ENCODE results near the gene BCAR1.
"Not testable (repeated sequence)": the region's sequence is repeated elsewhere in the genome, so short reads cannot be mapped to it uniquely, and the experiment has no call there.

BCAR1 gene

DNA sequence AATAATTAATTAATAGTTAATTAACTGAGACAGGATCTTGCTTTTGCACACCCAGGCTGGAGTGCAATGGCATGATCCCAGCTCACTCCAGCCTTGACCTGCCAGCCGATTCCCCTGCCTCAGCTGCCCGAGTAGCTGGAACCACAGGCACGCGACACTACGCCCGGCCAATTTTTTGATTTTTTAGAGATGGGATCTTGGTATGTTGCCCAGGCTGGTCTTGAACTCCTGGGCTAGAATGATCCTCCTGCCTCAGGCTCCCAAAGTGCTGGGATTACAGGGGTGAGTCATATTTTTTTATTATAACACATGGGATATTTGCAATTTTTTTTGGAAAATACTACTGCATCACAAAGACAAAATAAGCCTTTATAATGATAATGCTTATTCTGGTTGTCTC is 30.4 kb upstream of the BCAR1 start:
- ATAC-seq (ENCODE audit: insufficient read depth, low read depth) = no peak
- H3K4me1 ChIP-seq (ENCODE audit: insufficient read depth, low read length) = no peaks in the 10 kb centered on the region
- TF ChIP-seq, protein P1, sequence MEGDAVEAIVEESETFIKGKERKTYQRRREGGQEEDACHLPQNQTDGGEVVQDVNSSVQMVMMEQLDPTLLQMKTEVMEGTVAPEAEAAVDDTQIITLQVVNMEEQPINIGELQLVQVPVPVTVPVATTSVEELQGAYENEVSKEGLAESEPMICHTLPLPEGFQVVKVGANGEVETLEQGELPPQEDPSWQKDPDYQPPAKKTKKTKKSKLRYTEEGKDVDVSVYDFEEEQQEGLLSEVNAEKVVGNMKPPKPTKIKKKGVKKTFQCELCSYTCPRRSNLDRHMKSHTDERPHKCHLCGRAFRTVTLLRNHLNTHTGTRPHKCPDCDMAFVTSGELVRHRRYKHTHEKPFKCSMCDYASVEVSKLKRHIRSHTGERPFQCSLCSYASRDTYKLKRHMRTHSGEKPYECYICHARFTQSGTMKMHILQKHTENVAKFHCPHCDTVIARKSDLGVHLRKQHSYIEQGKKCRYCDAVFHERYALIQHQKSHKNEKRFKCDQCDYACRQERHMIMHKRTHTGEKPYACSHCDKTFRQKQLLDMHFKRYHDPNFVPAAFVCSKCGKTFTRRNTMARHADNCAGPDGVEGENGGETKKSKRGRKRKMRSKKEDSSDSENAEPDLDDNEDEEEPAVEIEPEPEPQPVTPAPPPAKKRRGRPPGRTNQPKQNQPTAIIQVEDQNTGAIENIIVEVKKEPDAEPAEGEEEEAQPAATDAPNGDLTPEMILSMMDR (IDR thresholded peaks at IDR 0.05; ENCODE audit: borderline replicate concordance, extremely low read depth, low read length, poor library complexity, severe bottlenecking) = no peak
- TF ChIP-seq EZH2 (IDR thresholded peaks at IDR 0.05; ENCODE audit: borderline replicate concordance, low read depth, low read length, severe bottlenecking) = no peak
- peaks cover 2% of the 10 kb centered on the region for H3K9me3 ChIP-seq (ENCODE audit: insufficient read depth, low read length, severe bottlenecking)
- no peak overlapping the region for H3K27ac ChIP-seq (ENCODE audit: low read length)
- no peak overlapping the region for H3K9ac ChIP-seq (ENCODE audit: low read depth, low read length)
- DNase-seq = no peak
- no peak overlapping the region for H3K4me2 ChIP-seq (ENCODE audit: insufficient read depth, low read length)
- H3K4me3 ChIP-seq (ENCODE audit: low read depth in 1 of 2, low read length in 2 of 2) = no peak overlapping the region
- H3K27me3 ChIP-seq (ENCODE audit: insufficient read depth, low read length, poor library complexity) = peaks cover 7% of the 10 kb centered on the region
- no peaks in the 10 kb centered on the region for H3K36me3 ChIP-seq (ENCODE audit: insufficient read depth, low read length)
- H4K20me1 ChIP-seq (ENCODE audit: insufficient read depth, low read length) = peaks cover 17% of the 10 kb centered on the region
- H2AFZ ChIP-seq (ENCODE audit: low read depth, low read length) = no peak overlapping the region
- no peaks in the 10 kb centered on the region for H3K79me2 ChIP-seq (ENCODE audit: insufficient read depth, low read length)

GRCh38 chr16:75281009-75281408 is 29.6 kb upstream of the BCAR1 start:
- not testable (repeated sequence) for H3K9me3 ChIP-seq (ENCODE audit: insufficient read depth, low read length, severe bottlenecking); H3K27me3 ChIP-seq (ENCODE audit: insufficient read depth, low read length, poor library complexity); H3K4me2 ChIP-seq (ENCODE audit: insufficient read depth, low read length); H3K79me2 ChIP-seq (ENCODE audit: insufficient read depth, low read length); H3K4me1 ChIP-seq (ENCODE audit: insufficient read depth, low read length); ATAC-seq (ENCODE audit: insufficient read depth, low read depth); H3K27ac ChIP-seq (ENCODE audit: low read length); DNase-seq; H3K4me3 ChIP-seq (ENCODE audit: low read depth in 1 of 2, low read length in 2 of 2); H2AFZ ChIP-seq (ENCODE audit: low read depth, low read length); H3K36me3 ChIP-seq (ENCODE audit: insufficient read depth, low read length); H3K9ac ChIP-seq (ENCODE audit: low read depth, low read length)
- H4K20me1 ChIP-seq (ENCODE audit: insufficient read depth, low read length) = peaks cover 10% of the 10 kb centered on the region; the same call in 1 of the 2 replicates

DNA sequence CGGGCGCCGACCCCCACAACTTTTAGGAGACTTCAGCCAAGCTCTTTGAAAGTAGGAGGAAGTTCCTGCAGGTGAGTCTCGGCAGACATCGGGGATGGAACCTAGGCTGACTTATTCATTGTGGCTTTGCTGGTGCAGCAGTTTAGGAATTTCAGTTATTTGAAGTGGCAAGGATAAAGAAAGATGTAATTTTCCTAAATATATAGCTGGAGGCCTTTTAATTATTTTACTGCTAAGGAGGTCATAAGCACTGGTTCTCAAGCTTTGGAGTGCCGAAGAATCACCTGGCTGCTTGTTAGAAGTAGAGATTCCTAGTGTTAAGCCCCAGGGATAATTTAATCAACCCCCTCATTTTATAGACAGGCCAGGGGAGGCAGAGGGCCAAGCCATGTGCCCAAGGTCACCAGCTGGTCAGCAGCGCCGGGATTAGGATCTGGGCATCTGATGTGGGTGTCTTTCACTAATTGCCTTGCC is 28.9 kb upstream of the BCAR1 start:
- TF ChIP-seq, protein P1 (IDR thresholded peaks at IDR 0.05; ENCODE audit: borderline replicate concordance, extremely low read depth, low read length, poor library complexity, severe bottlenecking) = no peak
- Histone ChIP-seq H3K9me3 (ENCODE audit: insufficient read depth, low read length, severe bottlenecking) (peaks cover 2% of the 10 kb centered on the region), H3K27me3 (ENCODE audit: insufficient read depth, low read length, poor library complexity) (peaks cover 7% of the 10 kb centered on the region), H3K4me3 (ENCODE audit: low read depth in 1 of 2, low read length in 2 of 2) (no peak overlapping the region), H3K4me1 (ENCODE audit: insufficient read depth, low read length) (no peaks in the 10 kb centered on the region), H4K20me1 (ENCODE audit: insufficient read depth, low read length) (peaks cover 10% of the 10 kb centered on the region; the same call in 1 of the 2 replicates), H3K27ac (ENCODE audit: low read length) (no peak overlapping the region), H3K36me3 (ENCODE audit: insufficient read depth, low read length) (no peaks in the 10 kb centered on the region), H3K9ac (ENCODE audit: low read depth, low read length) (no peak overlapping the region), H3K79me2 (ENCODE audit: insufficient read depth, low read length) (no peaks in the 10 kb centered on the region), H3K4me2 (ENCODE audit: insufficient read depth, low read length) (no peak overlapping the region), H2AFZ (ENCODE audit: low read depth, low read length) (no peak overlapping the region)
- no peak for ATAC-seq (ENCODE audit: insufficient read depth, low read depth)
- no peak for DNase-seq

- no peaks in the 10 kb centered on the region for H3K36me3 ChIP-seq (ENCODE audit: insufficient read depth, low read length)
- H4K20me1 ChIP-seq (ENCODE audit: insufficient read depth, low read length) = peaks cover 10% of the 10 kb centered on the region; the same call in 1 of the 2 replicates
- no peak overlapping the region for H3K4me3 ChIP-seq (ENCODE audit: low read depth in 1 of 2, low read length in 2 of 2)
- no peaks in the 10 kb centered on the region for H3K79me2 ChIP-seq (ENCODE audit: insufficient read depth, low read length)
- H3K4me2 ChIP-seq (ENCODE audit: insufficient read depth, low read length) = no peak overlapping the region
- H3K9me3 ChIP-seq (ENCODE audit: insufficient read depth, low read length, severe bottlenecking) = no peaks in the 10 kb centered on the region
- no peak overlapping the region for H3K27ac ChIP-seq (ENCODE audit: low read length)
- H3K27me3 ChIP-seq (ENCODE audit: insufficient read depth, low read length, poor library complexity) = peaks cover 7% of the 10 kb centered on the region
- DNase-seq = no peak
- ATAC-seq (ENCODE audit: insufficient read depth, low read depth) = peak; percentile 58; the same call in 2 of the 3 replicates
- H2AFZ ChIP-seq (ENCODE audit: low read depth, low read length) = no peak overlapping the region
- H3K4me1 ChIP-seq (ENCODE audit: insufficient read depth, low read length) = no peaks in the 10 kb centered on the region
- H3K9ac ChIP-seq (ENCODE audit: low read depth, low read length) = no peak overlapping the region
- TF ChIP-seq, protein P1 (IDR thresholded peaks at IDR 0.05; ENCODE audit: borderline replicate concordance, extremely low read depth, low read length, poor library complexity, severe bottlenecking) = no peak
Observed at GRCh38 chr16:75279305-75279704, 27.9 kb upstream of the BCAR1 start.

Data from DND-41 (cell line).